ENCODE results near the gene RAD51.
A peak's percentile ranks its signal among the peaks of the same experiment; 100 is the strongest.

Gene RAD51

GRCh38 chr15:40767838-40768500 is 73.0 kb downstream of the RAD51 start:
- no peak overlapping the region for H2AFZ ChIP-seq (ENCODE audit: low read length)
- H3K79me2 ChIP-seq (ENCODE audit: insufficient read depth, low read length), result peaks cover 51% of the 10 kb centered on the region
- H3F3A ChIP-seq (ENCODE audit: low read depth), result peaks cover 13% of the 10 kb centered on the region
- TF ChIP-seq CTCF (conservative IDR thresholded peaks at IDR 0.05; ENCODE audit: low read length) (no peak), EZH2phosphoT487 (IDR thresholded peaks at IDR 0.05; ENCODE audit: borderline replicate concordance) (no peak)
- peak overlapping the region; percentile 70 for H3K4me3 ChIP-seq (ENCODE audit: low read length, poor library complexity, severe bottlenecking)
- H3K27me3 ChIP-seq (ENCODE audit: insufficient read depth, low read length, poor library complexity, severe bottlenecking), result no peaks in the 10 kb centered on the region
- peaks cover 7% of the 10 kb centered on the region for H4K20me1 ChIP-seq (ENCODE audit: insufficient read depth, low read length, poor library complexity, severe bottlenecking)
- H3K36me3 ChIP-seq (ENCODE audit: insufficient read depth, low read length), result no peaks in the 10 kb centered on the region; the same call in none of the 2 replicates
- peaks cover 78% of the 10 kb centered on the region for H3K4me1 ChIP-seq (ENCODE audit: insufficient read depth, low read length, poor library complexity, severe bottlenecking)
- no peaks in the 10 kb centered on the region for H3K9me3 ChIP-seq (ENCODE audit: insufficient read depth, low read depth, low read length)
- H3K9me2 ChIP-seq (replicated peaks; ENCODE audit: low read depth, low read length), result no peaks in the 10 kb centered on the region
- H3K9ac ChIP-seq (ENCODE audit: low read depth, low read length, poor library complexity, severe bottlenecking), result peak overlapping the region; percentile 80
- peak overlapping the region; percentile 78 for H3K4me2 ChIP-seq (ENCODE audit: low read depth, low read length, poor library complexity, severe bottlenecking)

DNA sequence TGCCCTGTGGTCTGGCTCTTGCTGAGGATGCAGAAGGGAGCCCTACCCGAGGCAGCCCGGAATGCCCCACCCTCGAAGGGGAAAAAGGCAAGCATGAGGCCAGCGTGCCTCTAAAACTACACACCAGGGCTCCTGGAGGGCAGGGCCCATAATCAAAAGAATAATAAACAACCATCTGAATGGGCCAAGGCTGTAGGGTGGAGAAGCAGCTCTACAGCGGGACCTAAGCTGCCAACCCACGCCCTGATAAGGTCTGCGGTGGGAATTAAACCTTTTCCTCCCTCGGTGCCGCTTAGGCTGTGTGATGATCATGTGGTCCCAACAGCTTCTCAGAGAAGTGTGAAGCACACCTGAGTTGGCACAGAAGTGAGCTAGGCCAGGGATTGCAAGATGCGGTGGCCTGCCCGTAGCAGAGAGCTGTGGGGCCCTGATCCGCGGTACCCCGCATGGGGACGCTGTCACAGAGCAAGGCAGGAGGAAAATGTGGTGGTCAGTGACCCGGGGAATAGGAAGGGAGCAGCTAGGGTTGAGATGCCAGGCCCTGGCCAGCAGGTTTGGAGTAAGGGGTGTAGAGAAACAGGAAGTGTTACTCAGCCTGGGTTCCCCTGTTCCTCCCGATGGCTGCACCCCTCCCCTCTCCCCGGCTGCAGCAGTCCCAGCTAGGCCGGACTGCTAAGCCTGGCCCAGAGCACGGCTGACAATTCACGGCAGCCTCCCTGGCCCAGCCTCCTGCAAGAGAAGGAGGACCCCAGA is 73.7 kb downstream of the RAD51 start:
- Histone ChIP-seq H3F3A (ENCODE audit: low read depth) (peaks cover 13% of the 10 kb centered on the region), H3K9ac (ENCODE audit: low read depth, low read length, poor library complexity, severe bottlenecking) (peak overlapping the region; percentile 80), H3K9me2 (replicated peaks; ENCODE audit: low read depth, low read length) (no peaks in the 10 kb centered on the region), H3K79me2 (ENCODE audit: insufficient read depth, low read length) (peaks cover 45% of the 10 kb centered on the region), H3K4me1 (ENCODE audit: insufficient read depth, low read length, poor library complexity, severe bottlenecking) (peaks cover 70% of the 10 kb centered on the region), H3K4me2 (ENCODE audit: low read depth, low read length, poor library complexity, severe bottlenecking) (peak overlapping the region; percentile 78), H4K20me1 (ENCODE audit: insufficient read depth, low read length, poor library complexity, severe bottlenecking) (peaks cover 7% of the 10 kb centered on the region), H3K36me3 (ENCODE audit: insufficient read depth, low read length) (no peaks in the 10 kb centered on the region; the same call in none of the 2 replicates), H3K9me3 (ENCODE audit: insufficient read depth, low read depth, low read length) (no peaks in the 10 kb centered on the region), H2AFZ (ENCODE audit: low read length) (peak overlapping the region; percentile 34; the same call in 1 of the 2 replicates), H3K27me3 (ENCODE audit: insufficient read depth, low read length, poor library complexity, severe bottlenecking) (no peaks in the 10 kb centered on the region), H3K4me3 (ENCODE audit: low read length, poor library complexity, severe bottlenecking) (peak overlapping the region; percentile 70)
- TF ChIP-seq CTCF (conservative IDR thresholded peaks at IDR 0.05; ENCODE audit: low read length) (no peak), EZH2phosphoT487 (IDR thresholded peaks at IDR 0.05; ENCODE audit: borderline replicate concordance) (no peak)

GRCh38 chr15:40769274-40770146 is 74.5 kb downstream of the RAD51 start, which contains the start of gene C15orf62:
TSS of gene C15orf62 (plus strand) at chr15:40769980. CDS start at chr15:40770496, 516 bp downstream.
- TF ChIP-seq EZH2phosphoT487 (IDR thresholded peaks at IDR 0.05; ENCODE audit: borderline replicate concordance) (no peak), CTCF (conservative IDR thresholded peaks at IDR 0.05; ENCODE audit: low read length) (no peak)
- Histone ChIP-seq H3K9me3 (ENCODE audit: insufficient read depth, low read depth, low read length) (no peaks in the 10 kb centered on the region), H3F3A (ENCODE audit: low read depth) (peaks cover 13% of the 10 kb centered on the region), H3K9me2 (replicated peaks; ENCODE audit: low read depth, low read length) (no peaks in the 10 kb centered on the region), H3K4me2 (ENCODE audit: low read depth, low read length, poor library complexity, severe bottlenecking) (peak within 1 kb of the TSS; percentile 78), H3K4me3 (ENCODE audit: low read length, poor library complexity, severe bottlenecking) (peak within 1 kb of the TSS; percentile 70), H4K20me1 (ENCODE audit: insufficient read depth, low read length, poor library complexity, severe bottlenecking) (peaks cover 7% of the 10 kb centered on the region), H2AFZ (ENCODE audit: low read length) (peak within 1 kb of the TSS; percentile 34; the same call in 1 of the 2 replicates), H3K79me2 (ENCODE audit: insufficient read depth, low read length) (peaks cover 39% of the 10 kb centered on the region), H3K9ac (ENCODE audit: low read depth, low read length, poor library complexity, severe bottlenecking) (peak within 1 kb of the TSS; percentile 80), H3K4me1 (ENCODE audit: insufficient read depth, low read length, poor library complexity, severe bottlenecking) (peaks cover 65% of the 10 kb centered on the region), H3K36me3 (ENCODE audit: insufficient read depth, low read length) (no peaks in the 10 kb centered on the region; the same call in none of the 2 replicates), H3K27me3 (ENCODE audit: insufficient read depth, low read length, poor library complexity, severe bottlenecking) (no peaks in the 10 kb centered on the region)

Measured in Loucy (cell line).